ENCODE measurements around the gene MTAP. TPM values are rescaled to one million over a fixed set of nuclear protein-coding genes. Genes with fewer than 3 reads are reported as not detected.

Gene MTAP
- total RNA-seq, 1 donor from 2014 or later = 37.2 TPM

DNA sequence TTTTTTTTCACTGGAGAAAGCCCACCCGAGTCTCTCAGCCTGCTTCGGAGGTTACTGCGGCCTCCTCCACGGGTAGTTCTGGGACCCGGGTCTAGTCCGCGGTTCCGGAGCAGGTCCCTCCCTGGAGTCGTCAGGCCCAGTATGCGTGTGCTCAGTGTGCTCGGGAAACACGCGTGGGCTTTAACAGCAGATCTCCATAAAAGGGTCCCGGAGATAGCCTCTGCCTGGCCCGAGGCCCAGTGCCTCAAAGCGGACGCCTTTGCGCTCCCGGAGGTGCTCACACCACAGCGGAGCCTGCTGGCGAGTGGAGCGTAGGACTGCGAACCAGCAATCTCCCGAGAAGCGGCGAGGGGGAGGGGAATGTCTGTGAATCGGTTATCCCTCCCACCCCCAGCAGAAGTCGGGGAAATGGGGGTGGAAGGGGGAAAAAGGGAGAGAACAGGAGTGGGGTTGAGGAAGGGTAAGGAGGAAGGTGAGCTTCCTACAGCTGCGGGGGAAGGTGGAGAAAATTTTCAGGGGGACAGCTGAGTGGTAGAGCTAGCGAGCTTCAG lies 163.0 kb downstream of the MTAP start:
- peaks cover 1% of the 10 kb centered on the region for H3K36me3 Mint-ChIP-seq (ENCODE audit: low read depth, unreplicated experiment)
- H3K27ac Mint-ChIP-seq (ENCODE audit: unreplicated experiment) = no peak overlapping the region
- H3K27me3 Mint-ChIP-seq (ENCODE audit: unreplicated experiment) = peaks cover 31% of the 10 kb centered on the region
- TF ChIP-seq, protein P1, sequence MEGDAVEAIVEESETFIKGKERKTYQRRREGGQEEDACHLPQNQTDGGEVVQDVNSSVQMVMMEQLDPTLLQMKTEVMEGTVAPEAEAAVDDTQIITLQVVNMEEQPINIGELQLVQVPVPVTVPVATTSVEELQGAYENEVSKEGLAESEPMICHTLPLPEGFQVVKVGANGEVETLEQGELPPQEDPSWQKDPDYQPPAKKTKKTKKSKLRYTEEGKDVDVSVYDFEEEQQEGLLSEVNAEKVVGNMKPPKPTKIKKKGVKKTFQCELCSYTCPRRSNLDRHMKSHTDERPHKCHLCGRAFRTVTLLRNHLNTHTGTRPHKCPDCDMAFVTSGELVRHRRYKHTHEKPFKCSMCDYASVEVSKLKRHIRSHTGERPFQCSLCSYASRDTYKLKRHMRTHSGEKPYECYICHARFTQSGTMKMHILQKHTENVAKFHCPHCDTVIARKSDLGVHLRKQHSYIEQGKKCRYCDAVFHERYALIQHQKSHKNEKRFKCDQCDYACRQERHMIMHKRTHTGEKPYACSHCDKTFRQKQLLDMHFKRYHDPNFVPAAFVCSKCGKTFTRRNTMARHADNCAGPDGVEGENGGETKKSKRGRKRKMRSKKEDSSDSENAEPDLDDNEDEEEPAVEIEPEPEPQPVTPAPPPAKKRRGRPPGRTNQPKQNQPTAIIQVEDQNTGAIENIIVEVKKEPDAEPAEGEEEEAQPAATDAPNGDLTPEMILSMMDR (IDR thresholded peaks at IDR 0.05; ENCODE audit: unreplicated experiment) = no peak
- peak; percentile 81 for DNase-seq (ENCODE audit: low spot score)
- peaks cover 11% of the 10 kb centered on the region for H3K4me1 Mint-ChIP-seq (ENCODE audit: unreplicated experiment)
- peak overlapping the region; percentile 37 for H3K4me3 Mint-ChIP-seq (ENCODE audit: unreplicated experiment)
- no peaks in the 10 kb centered on the region for H3K9me3 Mint-ChIP-seq (ENCODE audit: unreplicated experiment)

DNA sequence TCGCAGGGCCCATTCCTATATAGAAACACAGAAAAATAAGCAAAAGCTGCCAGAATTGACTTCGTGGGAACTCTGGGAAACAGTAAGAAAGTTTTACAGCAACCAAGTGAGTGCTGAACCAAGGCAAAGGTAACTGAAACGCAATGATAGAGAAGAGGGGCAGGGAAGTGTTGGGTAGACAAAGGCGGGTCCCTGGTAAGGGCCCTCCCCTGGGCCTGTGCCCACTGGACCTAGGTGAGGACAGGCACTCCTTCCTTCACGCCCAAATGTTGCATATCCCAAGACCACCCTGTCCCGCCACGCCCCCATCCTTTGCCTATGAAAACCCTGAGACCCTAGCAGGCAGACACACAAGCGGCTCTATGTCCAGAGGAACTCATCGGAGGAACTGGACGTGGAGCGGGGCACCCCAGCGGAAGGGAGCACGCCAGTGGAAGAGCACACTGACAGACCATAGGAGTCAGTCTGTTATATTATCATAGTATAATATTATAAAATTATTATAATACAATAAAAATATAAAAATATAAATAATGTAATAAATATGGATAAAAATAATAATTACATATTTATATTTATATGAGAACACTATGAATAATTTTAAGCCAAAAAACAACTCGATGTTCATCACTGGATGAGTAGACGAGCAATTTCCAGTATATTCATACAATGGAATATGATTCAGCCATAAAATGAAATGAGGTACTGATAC lies 163.9 kb downstream of the MTAP start:
- peak overlapping the region; percentile 67 for H3K27ac Mint-ChIP-seq (ENCODE audit: unreplicated experiment)
- H3K9me3 Mint-ChIP-seq (ENCODE audit: unreplicated experiment) = no peaks in the 10 kb centered on the region
- no peaks in the 10 kb centered on the region for H3K36me3 Mint-ChIP-seq (ENCODE audit: low read depth, unreplicated experiment)
- no peak overlapping the region for H3K4me3 Mint-ChIP-seq (ENCODE audit: unreplicated experiment)
- TF ChIP-seq, protein P1 (IDR thresholded peaks at IDR 0.05; ENCODE audit: unreplicated experiment) = no peak
- peaks cover 13% of the 10 kb centered on the region for H3K4me1 Mint-ChIP-seq (ENCODE audit: unreplicated experiment)
- DNase-seq (ENCODE audit: low spot score) = no peak
- H3K27me3 Mint-ChIP-seq (ENCODE audit: unreplicated experiment) = peaks cover 33% of the 10 kb centered on the region

DNA sequence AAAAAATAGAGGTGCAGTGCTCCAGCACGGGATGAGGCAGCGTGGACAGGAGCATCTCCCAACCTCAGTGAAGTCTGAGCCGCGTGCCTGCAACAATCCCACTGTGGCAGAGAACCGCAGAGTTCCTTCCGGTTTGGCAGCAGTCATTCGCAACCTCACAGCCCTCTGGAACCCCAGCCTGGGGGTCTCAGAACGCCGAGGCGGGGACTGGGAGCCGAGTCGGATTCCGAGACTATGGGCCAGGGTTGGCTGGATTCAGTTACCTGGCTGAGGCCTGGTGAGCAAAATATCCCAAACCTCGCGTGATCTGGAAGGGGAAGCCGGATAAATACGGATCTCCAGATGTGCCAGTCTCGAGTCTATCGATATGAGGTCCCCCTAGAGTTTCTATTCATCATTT lies 164.7 kb downstream of the MTAP start:
- TF ChIP-seq, protein P1 (IDR thresholded peaks at IDR 0.05; ENCODE audit: unreplicated experiment) = no peak
- no peak overlapping the region for H3K27ac Mint-ChIP-seq (ENCODE audit: unreplicated experiment)
- peaks cover 35% of the 10 kb centered on the region for H3K27me3 Mint-ChIP-seq (ENCODE audit: unreplicated experiment)
- peaks cover 15% of the 10 kb centered on the region for H3K4me1 Mint-ChIP-seq (ENCODE audit: unreplicated experiment)
- peak; percentile 17 for DNase-seq (ENCODE audit: low spot score)
- no peaks in the 10 kb centered on the region for H3K9me3 Mint-ChIP-seq (ENCODE audit: unreplicated experiment)
- H3K36me3 Mint-ChIP-seq (ENCODE audit: low read depth, unreplicated experiment) = no peaks in the 10 kb centered on the region
- no peak overlapping the region for H3K4me3 Mint-ChIP-seq (ENCODE audit: unreplicated experiment)

DNA sequence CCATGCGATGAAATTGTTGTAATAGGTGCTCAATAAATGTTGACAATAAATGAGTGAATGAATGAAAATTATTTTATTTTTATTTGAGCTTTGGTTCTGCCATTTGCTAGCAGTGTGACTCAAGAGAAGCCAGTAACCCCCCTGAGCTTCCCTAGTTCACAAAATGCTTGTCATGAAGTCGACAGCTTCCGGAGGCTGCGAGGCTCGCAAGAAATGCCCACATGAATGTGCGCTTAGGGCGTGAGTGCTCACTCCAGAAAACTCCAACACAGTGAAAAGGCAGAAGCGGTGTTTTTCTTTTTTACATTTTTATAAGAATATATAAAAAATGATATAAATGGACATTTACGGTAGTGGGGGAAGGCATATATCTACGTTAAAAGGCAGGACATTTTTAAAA lies 165.3 kb downstream of the MTAP start:
- no peak for DNase-seq (ENCODE audit: low spot score)
- H3K4me3 Mint-ChIP-seq (ENCODE audit: unreplicated experiment) = no peak overlapping the region
- H3K4me1 Mint-ChIP-seq (ENCODE audit: unreplicated experiment) = peaks cover 15% of the 10 kb centered on the region
- peaks cover 35% of the 10 kb centered on the region for H3K27me3 Mint-ChIP-seq (ENCODE audit: unreplicated experiment)
- no peak overlapping the region for H3K27ac Mint-ChIP-seq (ENCODE audit: unreplicated experiment)
- TF ChIP-seq, protein P1 (IDR thresholded peaks at IDR 0.05; ENCODE audit: unreplicated experiment) = no peak
- H3K36me3 Mint-ChIP-seq (ENCODE audit: low read depth, unreplicated experiment) = no peaks in the 10 kb centered on the region
- no peaks in the 10 kb centered on the region for H3K9me3 Mint-ChIP-seq (ENCODE audit: unreplicated experiment)

DNA sequence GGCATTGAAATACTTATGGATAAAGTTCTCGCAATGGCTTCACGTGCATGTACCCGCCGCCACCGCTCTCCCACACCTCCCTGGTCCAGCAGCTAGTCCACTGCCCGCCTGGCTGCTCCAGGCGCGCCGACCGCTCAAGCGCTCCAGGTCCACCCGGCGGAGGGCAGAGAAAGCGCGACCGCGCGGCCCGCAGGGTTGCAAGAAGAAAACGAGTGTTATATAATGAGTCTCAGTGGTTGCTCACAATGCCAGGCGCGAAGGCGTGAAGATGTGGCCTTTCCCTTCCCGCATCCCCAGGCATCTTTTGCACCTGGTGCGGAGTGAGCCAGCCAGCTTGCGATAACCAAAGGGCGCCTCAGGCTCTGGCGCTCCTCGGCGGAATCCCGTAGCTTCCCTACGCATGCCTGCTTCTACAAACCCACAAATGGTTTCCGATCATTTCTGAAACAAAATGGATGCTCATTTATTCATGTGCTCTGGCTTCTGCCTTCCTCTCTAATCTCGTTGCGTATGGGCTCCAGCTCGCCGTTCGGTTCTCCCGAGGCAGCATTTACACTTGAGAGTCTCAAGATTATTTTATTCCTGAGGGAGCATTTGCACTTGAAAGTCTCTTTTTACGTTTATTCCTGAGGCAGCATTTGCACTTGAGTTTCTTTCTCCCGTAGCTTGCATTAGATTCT lies 166.0 kb downstream of the MTAP start:
- TF ChIP-seq, protein P1 (IDR thresholded peaks at IDR 0.05; ENCODE audit: unreplicated experiment) = no peak
- Mint-ChIP-seq H3K9me3 (ENCODE audit: unreplicated experiment) (no peaks in the 10 kb centered on the region), H3K27me3 (ENCODE audit: unreplicated experiment) (peaks cover 35% of the 10 kb centered on the region), H3K36me3 (ENCODE audit: low read depth, unreplicated experiment) (no peaks in the 10 kb centered on the region), H3K4me1 (ENCODE audit: unreplicated experiment) (peaks cover 15% of the 10 kb centered on the region), H3K4me3 (ENCODE audit: unreplicated experiment) (peak overlapping the region; percentile 65), H3K27ac (ENCODE audit: unreplicated experiment) (no peak overlapping the region)
- DNase-seq (ENCODE audit: low spot score) = peak; percentile 51

All from endothelial cell (in vitro differentiated cells).